Liver (tissue), 9 donors: ENCODE results near the gene RAB28. TPM values are rescaled to one million over a fixed set of nuclear protein-coding genes. Genes with fewer than 3 reads are reported as not detected.

ENCODE experiments used
- DNase-seq: peaks from one replicate; pipeline ENCODE4 v3.0.0-alpha.2; 2017; ENCODE audit warnings: low spot score
- H3K27ac ChIP-seq, 2 donors: one replicate each; pipeline ENCODE4 v1.7.0; 2013; ENCODE audit warnings: inconsistent platforms in 2 of 2, low read length in 2 of 2, control low read depth in 1 of 2, low read depth in 1 of 2, mild to moderate bottlenecking in 1 of 2
- H3K27me3 ChIP-seq, 4 donors: one replicate each; pipeline versions ENCODE4 v1.6.1 to v1.7.0; 2013; ENCODE audit warnings: low read length in 3 of 4, inconsistent platforms in 1 of 4, mild to moderate bottlenecking in 1 of 4, moderate library complexity in 1 of 4; ENCODE audit not compliant: control insufficient read depth in 4 of 4, insufficient read depth in 4 of 4
- H3K36me3 ChIP-seq, 4 donors: one replicate each; pipeline versions ENCODE4 v1.6.1 to v1.7.0; 2013; ENCODE audit warnings: low read length in 3 of 4, mild to moderate bottlenecking in 3 of 4, low read depth in 1 of 4, moderate library complexity in 1 of 4; ENCODE audit not compliant: control insufficient read depth in 4 of 4, insufficient read depth in 3 of 4
- H3K4me1 ChIP-seq, 4 donors: one replicate each; pipeline versions ENCODE4 v1.6.1 to v1.7.0; 2013; ENCODE audit warnings: low read length in 3 of 4, mild to moderate bottlenecking in 3 of 4, moderate library complexity in 1 of 4; ENCODE audit not compliant: control insufficient read depth in 4 of 4, insufficient read depth in 4 of 4
- H3K4me3 ChIP-seq, 3 donors: one replicate each; pipeline versions ENCODE4 v1.6.1 to v1.7.0; 2013; ENCODE audit warnings: low read length in 3 of 3, control low read depth in 1 of 3, low read depth in 1 of 3, mild to moderate bottlenecking in 1 of 3
- H3K9ac ChIP-seq, 2 donors: one replicate each; pipeline ENCODE4 v1.7.0; 2013; ENCODE audit warnings: low read length in 2 of 2, mild to moderate bottlenecking in 2 of 2, moderate library complexity in 2 of 2, control low read depth in 1 of 2, low read depth in 1 of 2
- H3K9me3 ChIP-seq, 4 donors: one replicate each; pipeline versions ENCODE4 v1.6.1 to v1.7.0; 2013; ENCODE audit warnings: low read length in 3 of 4; ENCODE audit not compliant: control insufficient read depth in 4 of 4
- CTCF ChIP-seq: fragments of 150-350 bp; IDR thresholded peaks from 2 replicates; pipeline ENCODE4 v1.5.1; 2017; ENCODE audit warnings: improper control_type of control experiment, low read depth, low read length; ENCODE audit not compliant: missing input control
- EGR1 ChIP-seq, 2 donors: IDR thresholded peaks; 2 replicates each; pipeline ENCODE4 v1.6.1; 2016 to 2018; ENCODE audit warnings: antibody characterized with exemption in 2 of 2, low read depth in 2 of 2
- FOXA1 ChIP-seq: IDR thresholded peaks from 2 replicates; pipeline ENCODE4 v1.6.1; 2016; ENCODE audit warnings: antibody characterized with exemption
- FOXA2 ChIP-seq: IDR thresholded peaks from 2 replicates; pipeline ENCODE4 v1.6.1; 2016; ENCODE audit warnings: antibody characterized with exemption
- GABPA ChIP-seq, 2 donors: IDR thresholded peaks in 1 of 2; conservative IDR thresholded peaks in 1 of 2; 2 replicates each; pipeline ENCODE4 v1.6.1; 2016; ENCODE audit warnings: antibody characterized with exemption in 2 of 2, mild to moderate bottlenecking in 1 of 2, moderate library complexity in 1 of 2
- JUND ChIP-seq, 2 donors: IDR thresholded peaks; 2 replicates each; pipeline ENCODE4 v1.6.1; 2016; ENCODE audit warnings: antibody characterized with exemption in 2 of 2
- NR2F2 ChIP-seq: IDR thresholded peaks from 2 replicates; pipeline ENCODE4 v1.6.1; 2016; ENCODE audit warnings: antibody characterized with exemption
- REST ChIP-seq: IDR thresholded peaks from 2 replicates; pipeline ENCODE4 v1.6.1; 2016; ENCODE audit warnings: antibody characterized with exemption, mild to moderate bottlenecking
- RXRA ChIP-seq, 2 donors: IDR thresholded peaks; 2 replicates each; pipeline ENCODE4 v1.6.1; 2017 to 2018; ENCODE audit warnings: antibody characterized with exemption in 2 of 2, mild to moderate bottlenecking in 1 of 2
- TAF1 ChIP-seq: conservative IDR thresholded peaks from 2 replicates; pipeline ENCODE4 v1.6.1; 2016; ENCODE audit warnings: antibody characterized with exemption, mild to moderate bottlenecking
- YY1 ChIP-seq: IDR thresholded peaks from 2 replicates; pipeline ENCODE4 v1.6.1; 2016; ENCODE audit warnings: antibody characterized with exemption, mild to moderate bottlenecking
- WGBS: extraction: QIAGEN DNeasy Blood & Tissue Kit; methylation state at CpG from one replicate; pipeline ENCODE4 v1.1.7; 2013; 5-methylcytosine and 5-hydroxymethylcytosine counted together
- polyA plus RNA-seq, 2 donors: library from polyadenylated mRNA; stranded (reverse) in 1 of 2; unstranded in 1 of 2; fragments of 200-250 nt in 1 of 2; fragments of >200 nt in 1 of 2; fragmentation: Nextera tagmentation in 1 of 2; extraction: Ambion mirVana in 1 of 2; gene quantifications; one replicate each; pipeline versions ENCODE4 v1.2.1 to v1.2.3, GENCODE V29; 2013 to 2015
- total RNA-seq, 2 donors: library from RNA; depleted of rRNA; stranded (reverse); fragments of >200 nt; gene quantifications; one replicate each; pipeline ENCODE4 v1.2.3, GENCODE V29; 2014
- TF ChIP-seq, protein P1 (sequence below): IDR thresholded peaks from 2 replicates; pipeline ENCODE4 v1.6.1; 2016; ENCODE audit warnings: antibody characterized with exemption
- donor health status: healthy.
- donor health status: healthy.
- donor health status: healthy.
- donor health status: healthy.
- donor health status: healthy.

The RAB28 gene
- total and polyA plus RNA-seq, 4 donors: 3.9 to 7.7 (median 6.8) TPM

- H3K9me3 ChIP-seq: no peaks in the 10 kb centered on the region
Observed at GRCh38 chr4:13378973-13379759, 105.0 kb downstream of the RAB28 start.

More at GRCh38 chr4:13378973-13379759, 105.0 kb downstream of the RAB28 start:
- no peaks in the 10 kb centered on the region for H3K36me3 ChIP-seq
- H3K4me3 ChIP-seq: no peak overlapping the region
- DNase-seq: no peak
- H3K9ac ChIP-seq: no peak overlapping the region
- WGBS: 98% methylated on average over 9 of the region's 9 CpGs
- no peaks in the 10 kb centered on the region for H3K4me1 ChIP-seq
- no peak for TF ChIP-seq JUND (IDR thresholded peaks at IDR 0.05)
- no peak for TF ChIP-seq RXRA (IDR thresholded peaks at IDR 0.05)
- no peak for TF ChIP-seq EGR1 (IDR thresholded peaks at IDR 0.05; ENCODE audit: low read depth in 2 of 2)
- no peak for TF ChIP-seq FOXA1
- TF ChIP-seq CTCF: no peak
- TF ChIP-seq GABPA (IDR thresholded peaks at IDR 0.05 in 1 of 2, conservative IDR thresholded peaks at IDR 0.05 in 1 of 2): no peak
- TF ChIP-seq, protein P1, sequence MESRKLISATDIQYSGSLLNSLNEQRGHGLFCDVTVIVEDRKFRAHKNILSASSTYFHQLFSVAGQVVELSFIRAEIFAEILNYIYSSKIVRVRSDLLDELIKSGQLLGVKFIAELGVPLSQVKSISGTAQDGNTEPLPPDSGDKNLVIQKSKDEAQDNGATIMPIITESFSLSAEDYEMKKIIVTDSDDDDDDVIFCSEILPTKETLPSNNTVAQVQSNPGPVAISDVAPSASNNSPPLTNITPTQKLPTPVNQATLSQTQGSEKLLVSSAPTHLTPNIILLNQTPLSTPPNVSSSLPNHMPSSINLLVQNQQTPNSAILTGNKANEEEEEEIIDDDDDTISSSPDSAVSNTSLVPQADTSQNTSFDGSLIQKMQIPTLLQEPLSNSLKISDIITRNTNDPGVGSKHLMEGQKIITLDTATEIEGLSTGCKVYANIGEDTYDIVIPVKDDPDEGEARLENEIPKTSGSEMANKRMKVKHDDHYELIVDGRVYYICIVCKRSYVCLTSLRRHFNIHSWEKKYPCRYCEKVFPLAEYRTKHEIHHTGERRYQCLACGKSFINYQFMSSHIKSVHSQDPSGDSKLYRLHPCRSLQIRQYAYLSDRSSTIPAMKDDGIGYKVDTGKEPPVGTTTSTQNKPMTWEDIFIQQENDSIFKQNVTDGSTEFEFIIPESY: no peak
- TF ChIP-seq NR2F2: no peak
- TF ChIP-seq REST: no peak
- no peak for TF ChIP-seq FOXA2
- TF ChIP-seq YY1: no peak
- TF ChIP-seq TAF1: no peak
- H3K27ac ChIP-seq: no peak overlapping the region
- H3K27me3 ChIP-seq: no peaks in the 10 kb centered on the region
